ENCODE measurements around the gene CDH4.

Gene CDH4

GRCh38 chr20:61246269-61246668 is 5.8 kb upstream of the CDH4 start:
- TF ChIP-seq NFIC (IDR thresholded peaks at IDR 0.05) = no peak
- no peak for TF ChIP-seq EGR1 (IDR thresholded peaks at IDR 0.05)
- no peak for TF ChIP-seq EP300 (IDR thresholded peaks at IDR 0.05; ENCODE audit: borderline replicate concordance)
- no peak for TF ChIP-seq CEBPB (IDR thresholded peaks at IDR 0.05)
- TF ChIP-seq FOXM1 (IDR thresholded peaks at IDR 0.05; ENCODE audit: borderline replicate concordance, low read depth) = no peak

GRCh38 chr20:61249626-61250025 is 2.4 kb upstream of the CDH4 start:
- TF ChIP-seq MAX (IDR thresholded peaks at IDR 0.05) (no peak), REST (IDR thresholded peaks at IDR 0.05; ENCODE audit: low read depth) (no peak), CEBPB (IDR thresholded peaks at IDR 0.05) (no peak), NFIC (IDR thresholded peaks at IDR 0.05) (no peak), EP300 (IDR thresholded peaks at IDR 0.05; ENCODE audit: borderline replicate concordance) (no peak), TCF12 (IDR thresholded peaks at IDR 0.05; ENCODE audit: low read depth) (no peak), TEAD4 (IDR thresholded peaks at IDR 0.05) (no peak)

GRCh38 chr20:61252601-61253263 is 671 bp downstream of the CDH4 start:
- TF ChIP-seq MAX (IDR thresholded peaks at IDR 0.05) = no peak

- no peak for TF ChIP-seq RAD21 (IDR thresholded peaks at IDR 0.05; ENCODE audit: low read depth)
- TF ChIP-seq NFIC (IDR thresholded peaks at IDR 0.05) = no peak
- TF ChIP-seq TEAD4 (IDR thresholded peaks at IDR 0.05) = no peak
- no peak for TF ChIP-seq TAF1 (IDR thresholded peaks at IDR 0.05; ENCODE audit: low read depth)
- TF ChIP-seq FOXM1 (IDR thresholded peaks at IDR 0.05; ENCODE audit: borderline replicate concordance, low read depth) = no peak
- no peak for TF ChIP-seq YY1 (IDR thresholded peaks at IDR 0.05; ENCODE audit: low read depth)
- no peak for TF ChIP-seq TCF12 (IDR thresholded peaks at IDR 0.05; ENCODE audit: low read depth)
- no peak for TF ChIP-seq CEBPB (IDR thresholded peaks at IDR 0.05)
- TF ChIP-seq ZBTB7A (IDR thresholded peaks at IDR 0.05; ENCODE audit: low read depth) = no peak
- no peak for TF ChIP-seq MAX (IDR thresholded peaks at IDR 0.05)
- no peak for TF ChIP-seq EP300 (IDR thresholded peaks at IDR 0.05; ENCODE audit: borderline replicate concordance)
- TF ChIP-seq USF1 (IDR thresholded peaks at IDR 0.05) = no peak
- TF ChIP-seq REST (IDR thresholded peaks at IDR 0.05; ENCODE audit: low read depth) = no peak
- no peak for TF ChIP-seq EGR1 (IDR thresholded peaks at IDR 0.05)
- no peak for TF ChIP-seq CREB1 (IDR thresholded peaks at IDR 0.05; ENCODE audit: low read depth)
Measured at GRCh38 chr20:61253264-61253639, 1.2 kb downstream of the CDH4 start.

GRCh38 chr20:61253640-61254511 is 1.8 kb downstream of the CDH4 start:
- TF ChIP-seq ZBTB7A (IDR thresholded peaks at IDR 0.05; ENCODE audit: low read depth) (no peak), RAD21 (IDR thresholded peaks at IDR 0.05; ENCODE audit: low read depth) (no peak), CREB1 (IDR thresholded peaks at IDR 0.05; ENCODE audit: low read depth) (no peak), USF1 (IDR thresholded peaks at IDR 0.05) (no peak), MAX (IDR thresholded peaks at IDR 0.05) (no peak), REST (IDR thresholded peaks at IDR 0.05; ENCODE audit: low read depth) (no peak), TEAD4 (IDR thresholded peaks at IDR 0.05) (no peak), FOXM1 (IDR thresholded peaks at IDR 0.05; ENCODE audit: borderline replicate concordance, low read depth) (no peak)

Measured in Ishikawa (cell line).